DND-41 (cell line): ENCODE results near the gene CNST.

Experiments
- CTCF ChIP-seq: IDR thresholded peaks from 2 replicates; pipeline ENCODE4 v1.5.1; 2012; ENCODE audit warnings: borderline replicate concordance, low read length, moderate library complexity, mild to moderate bottlenecking; ENCODE audit not compliant: poor library complexity, severe bottlenecking; ENCODE audit errors: extremely low read depth
- EZH2 ChIP-seq: IDR thresholded peaks from 3 replicates; pipeline ENCODE4 v1.6.1; 2012; ENCODE audit warnings: borderline replicate concordance, low read depth, mild to moderate bottlenecking, moderate library complexity, low read length, inconsistent platforms; ENCODE audit not compliant: severe bottlenecking

GRCh38 chr1:246533371-246533905, 32.8 kb upstream of the CNST start:
- TF ChIP-seq CTCF (no peak), EZH2 (no peak)
